OCI-LY7 (cell line): Measurements from ENCODE around the gene HTR7. TPM values are rescaled to one million over a fixed set of nuclear protein-coding genes. Genes with fewer than 3 reads are reported as not detected.

ENCODE experiments used
- BruUV-seq: library from RNA; stranded (reverse); fragments of 400-500 nt; replicated peaks from 2 replicates; lab custom pipeline; 2021; lab: Mats Ljungman, UMichigan
- CTCF ChIA-PET: fragments of 300-600 bp; sonication (Branson Sonifier 250); formaldehyde crosslinking; loops from one replicate; lab custom pipeline; 2022; ENCODE audit warnings: antibody characterized with exemption; ENCODE audit not compliant: unreplicated experiment; lab: Charles Lee
- POLR2A ChIA-PET: fragments of 300-600 bp; sonication (Branson Sonifier 250); formaldehyde crosslinking; loops from one replicate; lab custom pipeline; 2022; ENCODE audit warnings: antibody characterized with exemption; lab: Charles Lee
- DNase-seq: peaks from one replicate; pipeline ENCODE4 v3.0.0-alpha.2; 2015; ENCODE audit warnings: low spot score
- H2AFZ ChIP-seq: fragments of 200-600 bp; sonication (generic), shearing (Covaris generic); 2 replicates; pipeline ENCODE4 v1.6.1; 2014; ENCODE audit warnings: mild to moderate bottlenecking, antibody characterized with exemption, low read length, moderate library complexity
- H3K27ac ChIP-seq: fragments of 200-600 bp; sonication (generic); 2 replicates; pipeline ENCODE4 v1.5.1; 2014; ENCODE audit warnings: mixed run types, low read depth, mild to moderate bottlenecking, moderate library complexity, low read length, inconsistent platforms; ENCODE audit not compliant: poor library complexity, severe bottlenecking
- H3K36me3 ChIP-seq: fragments of 200-600 bp; sonication (generic); 2 replicates; pipeline ENCODE4 v1.6.1; 2014; ENCODE audit warnings: mild to moderate bottlenecking, antibody characterized with exemption, low read length, moderate library complexity, mixed read lengths; ENCODE audit not compliant: insufficient read depth
- H3K4me1 ChIP-seq: fragments of 200-600 bp; sonication (generic); 2 replicates; pipeline ENCODE4 v1.5.1; 2014; ENCODE audit warnings: mild to moderate bottlenecking, low read length; ENCODE audit not compliant: insufficient read depth, poor library complexity, severe bottlenecking
- H3K4me2 ChIP-seq: fragments of 200-600 bp; sonication (generic); 2 replicates; pipeline ENCODE4 v1.6.1; 2014; ENCODE audit warnings: mild to moderate bottlenecking, low read length
- H3K4me3 ChIP-seq: fragments of 200-600 bp; sonication (generic); 2 replicates; pipeline ENCODE4 v1.5.1; 2014; ENCODE audit warnings: mild to moderate bottlenecking, low read depth, low read length; ENCODE audit not compliant: poor library complexity, severe bottlenecking
- H3K79me2 ChIP-seq: fragments of 200-600 bp; sonication (generic); 2 replicates; pipeline ENCODE4 v1.6.1; 2016; ENCODE audit warnings: low read depth, mild to moderate bottlenecking, low read length, moderate library complexity, mixed read lengths; ENCODE audit not compliant: insufficient read depth
- H3K9me2 ChIP-seq: fragments of 200-600 bp; sonication (generic); 2 replicates; pipeline ENCODE4 v1.6.1; 2016; ENCODE audit warnings: mild to moderate bottlenecking, low read length, mixed read lengths; ENCODE audit not compliant: insufficient read depth
- H3K9me3 ChIP-seq: fragments of 200-600 bp; sonication (generic); 2 replicates; pipeline ENCODE4 v1.6.1; 2014; ENCODE audit warnings: mild to moderate bottlenecking, mixed run types, low read length, mixed read lengths
- H4K20me1 ChIP-seq: fragments of 200-600 bp; sonication (generic); 2 replicates; pipeline ENCODE4 v1.6.1; 2014; ENCODE audit warnings: mild to moderate bottlenecking, antibody characterized with exemption, low read length, moderate library complexity, mixed read lengths; ENCODE audit not compliant: insufficient read depth
- CTCF ChIP-seq: fragments of 200-600 bp; sonication (generic); conservative IDR thresholded peaks from 2 replicates; pipeline ENCODE4 v1.5.1; 2014; ENCODE audit warnings: mild to moderate bottlenecking, antibody characterized with exemption, low read length, moderate library complexity, mixed read lengths
- EZH2phosphoT487 ChIP-seq: fragments of 200-600 bp; sonication (generic); IDR thresholded peaks from 2 replicates; pipeline ENCODE4 v1.6.1; 2018; ENCODE audit warnings: low read depth, borderline replicate concordance, mild to moderate bottlenecking, mixed run types, antibody characterized with exemption, low read length, moderate library complexity, mixed read lengths
- intact Hi-C: fragments of 100-400 bp; cut with micrococcal nuclease; formaldehyde crosslinking; loops from one replicate; pipeline ENCODE4 v1.10.0; 2022; ENCODE audit not compliant: unreplicated experiment
- total RNA-seq, 2 experiments: library from RNA; depleted of rRNA in 1 of 2; stranded (reverse); fragments of >200 nt in 1 of 2; shearing (Covaris generic) in 1 of 2; gene quantifications; 2 replicates each; pipeline ENCODE4 v1.2.3, GENCODE V29; 2014 to 2022

HTR7 gene
- total RNA-seq, 2 experiments from 2014 or later, result 0.10 TPM; not detected in 1

GRCh38 chr10:90801608-90802007 lies 56.2 kb downstream of the HTR7 start:
- CTCF ChIA-PET, result no interaction called here
- no peaks in the 10 kb centered on the region for H4K20me1 ChIP-seq
- no peak overlapping the region for H2AFZ ChIP-seq
- no TSS peak for BruUV-seq
- H3K79me2 ChIP-seq, result no peaks in the 10 kb centered on the region
- DNase-seq, result no peak
- no peak overlapping the region for H3K4me3 ChIP-seq
- no peak overlapping the region for H3K4me2 ChIP-seq
- POLR2A ChIA-PET, result interaction anchor here (1.0 to 1.2 kb wide), 4 partner anchors 11 to 33 kb away, joined by 3 to 4 read pairs (median 3); no protein-coding TSS in a partner anchor
- H3K27ac ChIP-seq, result no peak overlapping the region
- TF ChIP-seq EZH2phosphoT487 (no peak), CTCF (no peak)
- no peaks in the 10 kb centered on the region for H3K36me3 ChIP-seq
- intact Hi-C loops, result no loop called here
- no peaks in the 10 kb centered on the region for H3K9me3 ChIP-seq
- no peaks in the 10 kb centered on the region for H3K4me1 ChIP-seq
- H3K9me2 ChIP-seq, result no peaks in the 10 kb centered on the region

- ChIA-PET CTCF (no interaction called here), POLR2A (interaction anchor here (0.6 kb wide), 1 partner anchor 60 kb away, joined by 5 read pairs; no protein-coding TSS in a partner anchor)
- Histone ChIP-seq H3K4me2 (no peak overlapping the region), H3K9me3 (no peaks in the 10 kb centered on the region), H3K4me3 (no peak overlapping the region), H3K4me1 (no peaks in the 10 kb centered on the region), H3K79me2 (no peaks in the 10 kb centered on the region), H2AFZ (no peak overlapping the region), H3K9me2 (no peaks in the 10 kb centered on the region), H4K20me1 (no peaks in the 10 kb centered on the region), H3K36me3 (no peaks in the 10 kb centered on the region), H3K27ac (no peak overlapping the region)
- no TSS peak for BruUV-seq
- TF ChIP-seq EZH2phosphoT487, result no peak
- no peak for TF ChIP-seq CTCF
- intact Hi-C loops, result no loop called here
- DNase-seq, result no peak
Measured at GRCh38 chr10:90800232-90800796, 57.5 kb downstream of the HTR7 start.

GRCh38 chr10:90799172-90799571 lies 58.7 kb downstream of the HTR7 start:
- TF ChIP-seq CTCF (no peak), EZH2phosphoT487 (no peak)
- ChIA-PET CTCF (no interaction called here), POLR2A (no interaction called here)
- Histone ChIP-seq H3K27ac (no peak overlapping the region), H3K9me3 (no peaks in the 10 kb centered on the region), H3K9me2 (no peaks in the 10 kb centered on the region), H3K4me3 (no peak overlapping the region), H3K36me3 (no peaks in the 10 kb centered on the region), H2AFZ (no peak overlapping the region), H4K20me1 (no peaks in the 10 kb centered on the region), H3K4me1 (no peaks in the 10 kb centered on the region), H3K4me2 (no peak overlapping the region), H3K79me2 (no peaks in the 10 kb centered on the region)
- intact Hi-C loops, result no loop called here
- no peak for DNase-seq
- BruUV-seq, result no TSS peak
